ENCODE results near the gene EEF2K.

Gene EEF2K

DNA sequence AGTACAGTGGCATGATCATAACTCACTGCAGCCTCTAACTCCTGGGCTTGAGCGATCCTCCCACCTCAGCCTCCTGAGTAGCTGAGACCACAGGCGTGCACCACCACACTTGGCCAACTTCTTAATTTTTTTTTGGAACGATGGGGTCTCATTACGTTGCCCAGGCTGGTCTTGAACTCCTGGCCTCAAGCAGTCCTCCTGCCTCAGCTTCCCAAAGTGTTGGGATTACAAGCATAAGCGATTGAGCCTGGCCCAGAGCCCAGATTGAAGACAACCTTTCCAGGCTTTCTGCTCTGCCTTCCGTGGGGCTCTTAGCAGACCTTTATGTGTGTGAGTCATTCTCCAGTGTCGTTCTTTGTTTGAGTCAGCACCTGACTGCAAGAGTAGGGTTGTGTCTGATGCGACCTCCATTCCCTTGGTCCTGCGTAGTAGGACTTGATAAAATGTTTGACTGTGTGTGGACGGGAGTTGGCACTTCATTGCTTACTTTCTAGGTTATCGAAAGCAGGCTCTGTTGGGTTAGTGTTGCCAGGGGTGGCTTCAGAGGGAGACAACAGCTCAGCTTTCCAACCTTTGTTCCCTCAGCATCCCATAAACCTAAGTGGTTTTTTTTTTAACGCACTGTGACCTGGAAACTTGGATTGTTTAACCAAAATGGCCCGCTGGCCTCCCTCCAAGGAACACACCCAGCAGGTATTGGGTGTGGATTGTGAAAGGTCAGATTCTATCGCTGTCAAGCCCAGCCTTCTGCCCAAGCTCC lies 26.4 kb downstream of the EEF2K start:
- no peak for DNase-seq (ENCODE audit: low read depth)
- TF ChIP-seq, protein P1, sequence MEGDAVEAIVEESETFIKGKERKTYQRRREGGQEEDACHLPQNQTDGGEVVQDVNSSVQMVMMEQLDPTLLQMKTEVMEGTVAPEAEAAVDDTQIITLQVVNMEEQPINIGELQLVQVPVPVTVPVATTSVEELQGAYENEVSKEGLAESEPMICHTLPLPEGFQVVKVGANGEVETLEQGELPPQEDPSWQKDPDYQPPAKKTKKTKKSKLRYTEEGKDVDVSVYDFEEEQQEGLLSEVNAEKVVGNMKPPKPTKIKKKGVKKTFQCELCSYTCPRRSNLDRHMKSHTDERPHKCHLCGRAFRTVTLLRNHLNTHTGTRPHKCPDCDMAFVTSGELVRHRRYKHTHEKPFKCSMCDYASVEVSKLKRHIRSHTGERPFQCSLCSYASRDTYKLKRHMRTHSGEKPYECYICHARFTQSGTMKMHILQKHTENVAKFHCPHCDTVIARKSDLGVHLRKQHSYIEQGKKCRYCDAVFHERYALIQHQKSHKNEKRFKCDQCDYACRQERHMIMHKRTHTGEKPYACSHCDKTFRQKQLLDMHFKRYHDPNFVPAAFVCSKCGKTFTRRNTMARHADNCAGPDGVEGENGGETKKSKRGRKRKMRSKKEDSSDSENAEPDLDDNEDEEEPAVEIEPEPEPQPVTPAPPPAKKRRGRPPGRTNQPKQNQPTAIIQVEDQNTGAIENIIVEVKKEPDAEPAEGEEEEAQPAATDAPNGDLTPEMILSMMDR (conservative IDR thresholded peaks at IDR 0.05; ENCODE audit: low read length): no peak
- no peak overlapping the region for H3K4me3 ChIP-seq (ENCODE audit: low read length)

DNA sequence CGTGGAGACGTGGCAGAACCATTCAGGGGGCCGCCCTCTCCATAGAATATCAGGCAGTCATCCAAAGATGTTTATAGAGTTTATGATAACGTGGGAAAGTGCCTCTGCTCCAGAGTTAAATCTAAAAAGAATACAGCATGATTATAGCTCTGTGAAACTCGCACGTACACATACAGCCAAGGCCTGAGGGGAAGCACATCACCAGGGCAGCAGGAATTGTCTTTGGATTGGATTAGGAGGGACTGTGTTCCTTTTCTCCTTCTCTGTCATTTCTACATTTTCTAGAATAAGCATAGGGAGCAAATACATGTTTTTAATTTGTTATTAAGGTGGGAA lies 26.9 kb downstream of the EEF2K start:
- H3K4me3 ChIP-seq (ENCODE audit: low read length): no peak overlapping the region
- TF ChIP-seq, protein P1 (conservative IDR thresholded peaks at IDR 0.05; ENCODE audit: low read length): no peak
- DNase-seq (ENCODE audit: low read depth): no peak

DNA sequence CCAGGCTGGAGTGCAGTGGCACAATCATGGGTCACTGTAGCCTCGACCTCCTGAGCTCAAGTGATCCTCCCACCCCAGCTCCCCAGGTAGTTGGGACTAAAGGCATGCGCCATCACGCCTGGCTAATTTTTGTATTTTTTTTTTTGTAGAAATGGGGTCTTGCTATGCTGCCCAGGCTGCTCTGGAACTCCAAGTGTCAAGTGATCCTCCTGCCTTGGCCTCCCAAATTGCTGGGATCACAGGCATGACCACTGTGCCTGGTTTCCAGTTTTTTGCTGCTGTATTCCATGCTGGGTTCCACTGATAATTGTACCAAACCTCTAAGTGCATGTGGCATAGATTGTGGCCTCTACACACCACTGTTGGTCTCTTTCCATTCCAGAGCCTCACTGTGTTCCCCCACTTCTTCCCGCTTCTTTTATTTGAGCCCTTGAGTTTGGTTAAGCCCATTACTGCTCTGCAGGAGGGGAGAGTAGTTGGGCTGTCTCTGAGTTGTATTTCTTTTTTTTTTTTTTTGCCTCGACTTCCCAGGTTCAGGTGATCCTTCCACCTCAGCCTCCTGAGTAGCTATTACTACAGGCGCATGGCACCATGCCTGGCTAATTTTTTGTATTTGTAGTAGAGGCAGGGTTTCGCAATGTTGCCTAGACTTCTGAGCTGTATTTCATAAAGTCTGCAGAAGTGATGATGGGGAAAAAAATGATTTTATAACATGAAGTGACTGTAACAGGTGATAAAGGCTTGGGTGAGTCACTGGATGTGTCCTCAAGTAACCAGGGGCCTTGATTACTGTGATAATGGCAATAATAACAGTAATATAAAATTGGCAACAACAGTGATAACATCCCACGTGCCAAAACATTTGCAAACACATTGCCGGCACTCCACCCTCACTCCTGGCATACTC lies 30.0 kb downstream of the EEF2K start:
- peak; percentile 31 for DNase-seq (ENCODE audit: low read depth)
- TF ChIP-seq, protein P1 (conservative IDR thresholded peaks at IDR 0.05; ENCODE audit: low read length): no peak
- no peak overlapping the region for H3K4me3 ChIP-seq (ENCODE audit: low read length)

DNA sequence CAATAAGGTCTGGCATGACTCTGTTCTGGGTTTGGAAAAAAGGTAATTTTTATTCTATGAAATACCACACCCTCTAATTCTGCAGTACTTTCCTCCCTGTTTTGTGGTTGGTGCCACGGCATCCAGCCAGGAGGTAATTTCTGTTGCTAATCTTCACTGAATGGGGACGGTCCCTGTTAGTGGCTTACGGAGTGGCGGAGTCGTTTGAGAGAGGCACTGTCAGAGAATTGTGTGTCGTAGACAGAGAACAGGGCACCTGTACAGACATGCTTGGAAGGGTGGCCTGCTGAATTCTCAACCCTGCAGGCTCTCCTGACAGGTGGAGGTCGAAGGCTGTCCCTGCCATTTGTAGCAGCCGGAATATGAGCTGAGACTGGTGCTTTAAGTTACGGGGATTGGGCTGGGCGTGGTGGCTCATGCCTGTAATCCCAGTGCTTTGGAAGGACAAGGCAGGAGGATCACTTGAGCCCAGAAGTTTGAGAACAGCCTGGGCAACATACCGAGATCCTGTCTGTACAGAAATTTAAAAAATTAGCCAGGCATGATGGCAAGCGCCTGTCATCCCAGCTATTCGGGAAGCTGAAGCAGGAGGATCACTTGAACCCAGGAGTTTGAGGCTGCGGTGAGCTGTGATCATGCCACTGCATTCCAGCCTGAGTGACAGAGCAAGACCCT lies 33.2 kb downstream of the EEF2K start:
- DNase-seq (ENCODE audit: low read depth): no peak
- H3K4me3 ChIP-seq (ENCODE audit: low read length): no peak overlapping the region
- TF ChIP-seq, protein P1 (conservative IDR thresholded peaks at IDR 0.05; ENCODE audit: low read length): no peak

DNA sequence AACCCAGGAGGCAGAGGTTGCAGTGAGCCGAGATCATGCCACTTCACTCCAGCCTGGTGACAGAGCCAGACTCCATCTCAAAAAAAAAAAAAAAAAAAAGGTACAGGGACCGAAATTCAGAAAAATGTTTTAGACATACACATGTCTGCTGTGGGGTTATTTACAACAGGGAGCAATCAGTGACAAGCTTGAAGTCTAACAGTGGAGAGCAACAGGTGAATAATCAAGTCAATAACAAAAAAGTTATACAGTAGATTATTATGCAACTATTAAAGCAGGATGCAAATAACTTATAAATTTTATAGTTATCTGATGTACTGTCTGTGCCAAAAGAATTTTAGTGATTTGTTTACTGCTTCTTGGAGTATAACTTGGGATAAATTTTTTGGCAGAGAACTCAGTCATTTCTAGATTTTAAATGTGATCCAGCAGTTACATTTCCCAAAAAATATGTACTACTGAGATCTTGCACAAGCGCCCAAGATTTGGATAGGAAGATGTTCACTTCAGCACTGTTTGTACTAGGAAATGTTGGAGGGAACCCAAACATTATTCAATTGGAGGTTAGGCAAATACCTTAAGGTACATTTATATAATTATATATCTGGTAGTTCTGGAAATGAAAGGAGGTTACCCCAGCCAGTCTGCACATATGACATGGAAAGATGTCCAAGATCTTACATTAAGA lies 34.1 kb downstream of the EEF2K start:
- DNase-seq (ENCODE audit: low read depth): peak; percentile 81
- H3K4me3 ChIP-seq (ENCODE audit: low read length): no peak overlapping the region
- TF ChIP-seq, protein P1 (conservative IDR thresholded peaks at IDR 0.05; ENCODE audit: low read length): no peak

DNA sequence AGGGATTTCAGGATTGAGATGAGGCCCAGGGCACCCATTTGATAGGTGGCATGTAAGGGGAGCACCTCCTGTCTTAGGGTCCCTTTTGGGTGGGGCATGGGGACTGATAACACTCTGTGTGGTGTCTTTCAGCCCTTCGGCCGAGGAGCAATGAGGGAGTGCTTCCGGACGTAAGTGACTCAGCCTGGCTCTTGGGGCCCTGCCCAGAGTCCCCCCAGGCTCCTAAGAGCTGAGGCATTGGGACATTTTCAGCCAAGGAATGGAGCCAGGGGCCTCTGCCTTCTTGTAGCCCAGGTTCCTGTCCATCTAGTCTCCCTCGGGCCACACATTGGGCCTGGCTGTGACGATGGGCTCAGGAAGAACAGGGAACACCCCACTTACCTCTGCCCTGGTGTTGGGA lies 44.4 kb downstream of the EEF2K start:
- DNase-seq (ENCODE audit: low read depth): peak; percentile 22
- TF ChIP-seq, protein P1 (conservative IDR thresholded peaks at IDR 0.05; ENCODE audit: low read length): no peak
- H3K4me3 ChIP-seq (ENCODE audit: low read length): no peak overlapping the region

Measured in AG10803 (cell line).